ENCODE results near the gene ITPK1. TPM values are rescaled to one million over a fixed set of nuclear protein-coding genes. Genes with fewer than 3 reads are reported as not detected.

ITPK1 gene
- total and polyA plus RNA-seq, 2 experiments from 2014 or later = 35.9 to 101 TPM

GRCh38 chr14:92955381-92955780, 160.3 kb downstream of the ITPK1 start (continued):
- TF ChIP-seq ZNF462 (CRISPR knock-in tag; IDR thresholded peaks at IDR 0.05) = no peak

GRCh38 chr14:92954933-92955332, 160.8 kb downstream of the ITPK1 start:
- Mint-ChIP-seq H3K36me3 (ENCODE audit: low read depth) (peaks cover 32% of the 10 kb centered on the region), H3K27me3 (ENCODE audit: insufficient read depth, low read depth, poor library complexity) (peaks cover 9% of the 10 kb centered on the region), H3K27ac (peak overlapping the region; percentile 71), H3K4me3 (no peak overlapping the region), H3K4me1 (peaks cover 8% of the 10 kb centered on the region; the same call in 2 of the 3 replicates), H3K9me3 (no peaks in the 10 kb centered on the region)
- Histone ChIP-seq H3K79me2 (replicated peaks; ENCODE audit: insufficient read depth) (no peaks in the 10 kb centered on the region), H3K4me3 (no peak overlapping the region), H3K4me1 (ENCODE audit: insufficient read depth) (peaks cover 7% of the 10 kb centered on the region; the same call in 1 of the 2 replicates), H4K20me1 (replicated peaks; ENCODE audit: insufficient read depth) (no peaks in the 10 kb centered on the region; the same call in 1 of the 2 replicates), H3K27me3 (ENCODE audit: insufficient read depth) (no peaks in the 10 kb centered on the region), H3K36me3 (ENCODE audit: insufficient read depth) (no peaks in the 10 kb centered on the region; the same call in 1 of the 2 replicates), H3F3A (replicated peaks; ENCODE audit: low read depth) (no peaks in the 10 kb centered on the region), H3K9me2 (ENCODE audit: insufficient read depth) (no peaks in the 10 kb centered on the region), H2AFZ (no peak overlapping the region), H3K4me2 (peak overlapping the region; percentile 21; the same call in 1 of the 2 replicates), H3K27ac (ENCODE audit: low read depth) (no peak overlapping the region)
- DNase-seq (ENCODE audit: low spot score) (no peak), ATAC-seq (no peak)
- TF ChIP-seq CTCF (conservative IDR thresholded peaks at IDR 0.05; ENCODE audit: low read depth in 2 of 2) = no peak
- no peak for TF ChIP-seq JUNB (IDR thresholded peaks at IDR 0.05; ENCODE audit: unreplicated experiment)
- no peak for TF ChIP-seq STAT1 (IDR thresholded peaks at IDR 0.05; ENCODE audit: unreplicated experiment)
- TF ChIP-seq NANOG (IDR thresholded peaks at IDR 0.05; ENCODE audit: borderline replicate concordance) = no peak
- no peak for TF ChIP-seq EZH2 (IDR thresholded peaks at IDR 0.05; ENCODE audit: low read depth, unreplicated experiment)
- no peak for TF ChIP-seq CREB1 (CRISPR knock-in tag; IDR thresholded peaks at IDR 0.05; ENCODE audit: low read depth)
- no peak for TF ChIP-seq REST (IDR thresholded peaks at IDR 0.05; ENCODE audit: unreplicated experiment)
- no peak for TF ChIP-seq POLR2AphosphoS5 (IDR thresholded peaks at IDR 0.05; ENCODE audit: low read depth)

Data from GM23338 (cell line).